Heart left ventricle (tissue), 13 donors: ENCODE measurements around the gene FKBP11.

ENCODE experiments used
- POLR2A ChIP-seq, 2 donors: fragments of 450-650 bp; IDR thresholded peaks; one replicate each; pipeline ENCODE4 v1.6.1; 2017; ENCODE audit warnings: antibody characterized with exemption in 2 of 2, mild to moderate bottlenecking in 2 of 2, moderate library complexity in 2 of 2
- TF ChIP-seq, protein P1 (sequence below), 12 donors: fragments of 200-600 bp; sonication (generic) in 4 of 12; IDR thresholded peaks; one replicate each; pipeline versions ENCODE4 v1.5.0 to v1.8.0; 2018 to 2022; ENCODE audit warnings: antibody characterized with exemption in 12 of 12, mild to moderate bottlenecking in 5 of 12
- donor health status: ischemic (EF 13 %, LVEDD 7.1; RV severe dilation, severe dysfunction).
- donor health status: DM: no; HTN: yes; CAD: no.
- donor health status: DM: no; HTN: no; CAD: no.
- donor health status: ischemic (EF 25% LVEDD 6.9; RV normal size, moderate dysfunction).
- donor health status: ischemic (EF 25% LVEDD 5.7; RV mildly dilated, moderate dysfunction).
- donor health status: ischemic (EF 35%, LVEDD 5.7; RV mildly dilated, moderate dysfunction).
- donor health status: nonischemic (EF 11% LVEDD 7.7; RV severe dilation, severe dysfunction).
- donor health status: DM: yes; HTN: yes; CAD: no.
- donor health status: PGD.
- donor health status: ischemic (EF 29% LVEDD 5.4; RV normal size, mild dysfunction).
- donor health status: nonischemic (EF 23%, LVEDD 6.1; RV moderate dilation, normal function).

DNA sequence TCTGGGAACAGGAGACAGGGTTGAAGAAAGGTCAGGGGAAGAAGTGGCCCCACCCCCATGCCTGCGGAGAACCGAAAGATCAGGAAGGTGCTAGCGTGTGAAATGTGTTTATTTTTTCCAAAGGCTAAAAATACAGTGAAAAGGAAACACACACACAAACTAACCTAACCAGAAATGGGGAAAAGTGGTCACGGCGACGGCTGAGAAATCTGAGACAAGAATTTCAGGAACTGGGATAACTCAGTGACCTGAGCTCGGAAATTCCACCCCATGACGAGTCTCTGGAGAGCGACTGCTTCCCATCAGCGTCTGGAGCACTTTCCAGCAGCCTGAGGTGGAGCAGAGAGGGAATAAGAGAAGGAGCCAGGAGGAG, 43.0 kb downstream of the FKBP11 start:
- TF ChIP-seq, protein P1, sequence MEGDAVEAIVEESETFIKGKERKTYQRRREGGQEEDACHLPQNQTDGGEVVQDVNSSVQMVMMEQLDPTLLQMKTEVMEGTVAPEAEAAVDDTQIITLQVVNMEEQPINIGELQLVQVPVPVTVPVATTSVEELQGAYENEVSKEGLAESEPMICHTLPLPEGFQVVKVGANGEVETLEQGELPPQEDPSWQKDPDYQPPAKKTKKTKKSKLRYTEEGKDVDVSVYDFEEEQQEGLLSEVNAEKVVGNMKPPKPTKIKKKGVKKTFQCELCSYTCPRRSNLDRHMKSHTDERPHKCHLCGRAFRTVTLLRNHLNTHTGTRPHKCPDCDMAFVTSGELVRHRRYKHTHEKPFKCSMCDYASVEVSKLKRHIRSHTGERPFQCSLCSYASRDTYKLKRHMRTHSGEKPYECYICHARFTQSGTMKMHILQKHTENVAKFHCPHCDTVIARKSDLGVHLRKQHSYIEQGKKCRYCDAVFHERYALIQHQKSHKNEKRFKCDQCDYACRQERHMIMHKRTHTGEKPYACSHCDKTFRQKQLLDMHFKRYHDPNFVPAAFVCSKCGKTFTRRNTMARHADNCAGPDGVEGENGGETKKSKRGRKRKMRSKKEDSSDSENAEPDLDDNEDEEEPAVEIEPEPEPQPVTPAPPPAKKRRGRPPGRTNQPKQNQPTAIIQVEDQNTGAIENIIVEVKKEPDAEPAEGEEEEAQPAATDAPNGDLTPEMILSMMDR (IDR thresholded peaks at IDR 0.05), result no peak
- TF ChIP-seq POLR2A (IDR thresholded peaks at IDR 0.05), result no peak
